HEK293 (cell line): ENCODE measurements around the gene DAND5.
A peak's percentile ranks its signal among the peaks of the same experiment; 100 is the strongest.

Source experiments
- CTCF ChIA-PET: fragments of 350-600 bp; formaldehyde crosslinking; extraction: SDS; loops from one replicate; lab custom pipeline; 2021; ENCODE audit warnings: antibody characterized with exemption; lab: Yijun Ruan, JAX
- POLR2A ChIA-PET: fragments of 300-600 bp; formaldehyde crosslinking; extraction: SDS; loops from one replicate; lab custom pipeline; 2020; ENCODE audit warnings: antibody characterized with exemption, inconsistent platforms; lab: Yijun Ruan, JAX
- H3K27ac ChIP-seq: fragments of 200-500 bp; sonication (Bioruptor generic); 2 replicates; pipeline ENCODE4 v1.5.1; 2014; ENCODE audit warnings: low read depth, low read length, control low read depth, inconsistent platforms; ENCODE audit errors: extremely low read depth
- H3K36me3 ChIP-seq, 2 experiments: fragments of 200-500 bp in 1 of 2; sonication (Bioruptor generic) in 1 of 2; 1 replicate in 1 of 2; 2 replicates in 1 of 2; pipeline ENCODE4 v1.5.1; 2014 to 2017; ENCODE audit warnings: inconsistent platforms in 2 of 2, low read length in 2 of 2; ENCODE audit not compliant: control insufficient read depth in 2 of 2, insufficient read depth in 1 of 2
- H3K4me1 ChIP-seq: fragments of 200-500 bp; sonication (Bioruptor generic); 2 replicates; pipeline ENCODE4 v1.5.1; 2014; ENCODE audit warnings: mild to moderate bottlenecking, low read length, inconsistent platforms; ENCODE audit not compliant: control insufficient read depth, insufficient read depth
- H3K4me3 ChIP-seq: 2 replicates; pipeline ENCODE4 v1.5.1; 2011; ENCODE audit warnings: low read depth, mild to moderate bottlenecking, control low read depth, low read length, moderate library complexity
- H3K9me3 ChIP-seq: fragments of 200-500 bp; sonication (Bioruptor generic); 2 replicates; pipeline ENCODE4 v1.5.1; 2014; ENCODE audit warnings: low read depth, low read length, inconsistent platforms; ENCODE audit not compliant: control insufficient read depth, insufficient read depth
- GLI2 ChIP-seq: fragments of 450-650 bp; formaldehyde crosslinking; IDR thresholded peaks from 2 replicates; pipeline ENCODE4; 2017; ENCODE audit warnings: missing biosample characterization, missing genetic modification characterization, low read depth, borderline replicate concordance
- GLI4 ChIP-seq: fragments of 450-650 bp; formaldehyde crosslinking; IDR thresholded peaks from 2 replicates; pipeline ENCODE4 v1.5.1; 2016; ENCODE audit warnings: missing biosample characterization, missing genetic modification characterization
- MEIS1 ChIP-seq: sonication (generic); formaldehyde crosslinking; IDR thresholded peaks from 2 replicates; pipeline ENCODE4 v1.8.1; 2022; ENCODE audit warnings: missing genetic modification reagents, mild to moderate bottlenecking, borderline replicate concordance
- SETDB1 ChIP-seq: IDR thresholded peaks from one replicate; pipeline ENCODE4 v1.6.1; 2017; ENCODE audit warnings: mild to moderate bottlenecking, low read length, moderate library complexity, mixed read lengths; ENCODE audit not compliant: insufficient read length
- ZNF335 ChIP-seq: fragments of 450-650 bp; formaldehyde crosslinking; conservative IDR thresholded peaks from 2 replicates; pipeline ENCODE4 v1.5.1; 2016; ENCODE audit warnings: missing biosample characterization, missing genetic modification characterization
- ZNF341 ChIP-seq: fragments of 450-650 bp; formaldehyde crosslinking; IDR thresholded peaks from 2 replicates; pipeline ENCODE4; 2016; ENCODE audit warnings: low read depth, missing biosample characterization, missing genetic modification characterization
- ZNF37A ChIP-seq: fragments of 450-650 bp; IDR thresholded peaks from 2 replicates; pipeline ENCODE4 v1.5.1; 2018; ENCODE audit warnings: missing biosample characterization, missing genetic modification characterization
- ZNF621 ChIP-seq: fragments of 450-650 bp; formaldehyde crosslinking; IDR thresholded peaks from 2 replicates; pipeline ENCODE4 v1.5.1; 2017; ENCODE audit warnings: missing biosample characterization, missing genetic modification characterization
- ZNF768 ChIP-seq: fragments of 450-650 bp; formaldehyde crosslinking; IDR thresholded peaks from 2 replicates; pipeline ENCODE4 v1.5.1; 2018; ENCODE audit warnings: missing biosample characterization, mild to moderate bottlenecking, missing genetic modification characterization
- ZSCAN16 ChIP-seq: fragments of 450-650 bp; formaldehyde crosslinking; IDR thresholded peaks from 2 replicates; pipeline ENCODE4 v1.5.1; 2016; ENCODE audit warnings: missing biosample characterization, missing genetic modification characterization
- ZSCAN30 ChIP-seq: fragments of 450-650 bp; IDR thresholded peaks from 2 replicates; pipeline ENCODE4 v1.5.1; 2018; ENCODE audit warnings: missing biosample characterization, mild to moderate bottlenecking, missing genetic modification characterization, moderate library complexity
- TF ChIP-seq, protein P1 (sequence below): fragments of 450-650 bp; formaldehyde crosslinking; IDR thresholded peaks from 2 replicates; pipeline ENCODE4 v1.5.1; 2016; ENCODE audit warnings: missing biosample characterization, missing genetic modification characterization
- TF ChIP-seq, protein P2 (sequence below): fragments of 450-650 bp; formaldehyde crosslinking; conservative IDR thresholded peaks from 2 replicates; pipeline ENCODE4 v1.5.1; 2016; ENCODE audit warnings: low read depth, missing biosample characterization, missing genetic modification characterization
- TF ChIP-seq, protein P3 (sequence below): fragments of 450-650 bp; formaldehyde crosslinking; conservative IDR thresholded peaks from 2 replicates; pipeline ENCODE4 v1.5.1; 2016; ENCODE audit warnings: low read depth, missing biosample characterization, missing genetic modification characterization

DAND5 gene

DNA sequence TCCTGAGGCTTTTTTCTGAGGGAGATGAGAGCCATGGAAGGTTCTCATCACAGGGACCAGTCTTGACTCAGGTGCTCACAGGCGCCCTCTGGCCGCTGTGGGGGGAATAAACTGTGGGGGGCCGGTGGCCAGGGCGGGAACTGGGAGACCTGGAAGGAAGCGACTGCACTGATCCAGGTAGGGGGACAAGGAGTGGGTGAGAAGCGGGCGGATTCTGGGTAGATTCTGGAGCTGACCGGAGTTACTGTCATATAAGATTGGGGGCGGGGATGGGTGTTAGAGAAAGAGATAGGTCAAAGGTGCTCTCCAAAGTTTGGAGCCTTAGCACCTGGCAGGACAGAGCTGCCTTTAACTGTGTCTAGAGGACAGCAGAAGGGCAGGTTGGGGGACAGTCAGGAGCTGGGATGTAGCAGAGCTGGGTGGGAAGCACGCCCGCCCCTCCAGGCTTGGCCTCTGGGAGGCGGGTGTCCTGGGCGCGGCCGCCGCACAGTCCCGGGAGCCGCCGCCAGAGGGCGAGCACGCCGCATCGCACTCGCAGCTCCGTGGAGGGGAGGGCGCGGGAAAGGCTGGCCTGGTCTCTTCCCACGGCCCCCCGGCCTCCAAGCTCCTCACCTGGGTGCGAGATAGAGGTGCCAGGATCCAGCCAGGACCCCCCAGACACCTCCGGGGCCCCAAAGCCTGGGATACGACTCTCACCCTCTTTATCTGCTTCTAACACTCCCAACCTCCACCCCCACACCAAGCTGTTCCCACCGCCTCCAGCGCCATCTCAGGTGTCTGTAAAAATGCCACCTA is 4.2 kb upstream of the DAND5 start (continued):
- TF ChIP-seq GLI2 (tag by site-specific recombination) (no peak), ZSCAN30 (peak; percentile 81), ZSCAN16 (tag by site-specific recombination) (peak; percentile 39; the same call in 1 of the 2 replicates), MEIS1 (CRISPR knock-in tag) (no peak), SETDB1 (no peak), ZNF621 (tag by site-specific recombination) (no peak)

DNA sequence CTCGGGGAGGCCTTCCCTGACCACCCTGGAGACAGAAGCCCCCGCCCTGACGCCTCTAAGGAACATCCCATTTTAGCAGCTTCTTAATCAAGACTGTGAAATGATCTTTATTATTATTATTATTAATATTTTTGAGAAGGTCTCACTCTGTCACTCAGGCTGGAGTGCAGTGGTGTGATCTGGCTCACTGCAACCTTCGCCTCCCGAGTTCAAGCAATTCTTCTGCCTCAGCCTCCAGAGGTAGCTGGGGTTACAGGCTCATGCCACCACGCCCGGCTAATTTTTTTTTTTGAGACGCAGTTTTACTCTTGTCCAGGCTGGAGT is 3.6 kb upstream of the DAND5 start:
- no peaks in the 10 kb centered on the region for H3K9me3 ChIP-seq
- CTCF ChIA-PET = interaction anchor here (0.6 to 3.5 kb wide), 89 partner anchors 7 to 1596 kb away, joined by 3 to 71 read pairs (median 5); partner anchors contain the start of genes CALR, DNASE2, FARSA and GADD45GIP1
- no peaks in the 10 kb centered on the region for H3K36me3 ChIP-seq
- TF ChIP-seq, protein P1, sequence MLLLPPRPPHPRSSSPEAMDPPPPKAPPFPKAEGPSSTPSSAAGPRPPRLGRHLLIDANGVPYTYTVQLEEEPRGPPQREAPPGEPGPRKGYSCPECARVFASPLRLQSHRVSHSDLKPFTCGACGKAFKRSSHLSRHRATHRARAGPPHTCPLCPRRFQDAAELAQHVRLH (tag by site-specific recombination) = no peak
- TF ChIP-seq, protein P2, sequence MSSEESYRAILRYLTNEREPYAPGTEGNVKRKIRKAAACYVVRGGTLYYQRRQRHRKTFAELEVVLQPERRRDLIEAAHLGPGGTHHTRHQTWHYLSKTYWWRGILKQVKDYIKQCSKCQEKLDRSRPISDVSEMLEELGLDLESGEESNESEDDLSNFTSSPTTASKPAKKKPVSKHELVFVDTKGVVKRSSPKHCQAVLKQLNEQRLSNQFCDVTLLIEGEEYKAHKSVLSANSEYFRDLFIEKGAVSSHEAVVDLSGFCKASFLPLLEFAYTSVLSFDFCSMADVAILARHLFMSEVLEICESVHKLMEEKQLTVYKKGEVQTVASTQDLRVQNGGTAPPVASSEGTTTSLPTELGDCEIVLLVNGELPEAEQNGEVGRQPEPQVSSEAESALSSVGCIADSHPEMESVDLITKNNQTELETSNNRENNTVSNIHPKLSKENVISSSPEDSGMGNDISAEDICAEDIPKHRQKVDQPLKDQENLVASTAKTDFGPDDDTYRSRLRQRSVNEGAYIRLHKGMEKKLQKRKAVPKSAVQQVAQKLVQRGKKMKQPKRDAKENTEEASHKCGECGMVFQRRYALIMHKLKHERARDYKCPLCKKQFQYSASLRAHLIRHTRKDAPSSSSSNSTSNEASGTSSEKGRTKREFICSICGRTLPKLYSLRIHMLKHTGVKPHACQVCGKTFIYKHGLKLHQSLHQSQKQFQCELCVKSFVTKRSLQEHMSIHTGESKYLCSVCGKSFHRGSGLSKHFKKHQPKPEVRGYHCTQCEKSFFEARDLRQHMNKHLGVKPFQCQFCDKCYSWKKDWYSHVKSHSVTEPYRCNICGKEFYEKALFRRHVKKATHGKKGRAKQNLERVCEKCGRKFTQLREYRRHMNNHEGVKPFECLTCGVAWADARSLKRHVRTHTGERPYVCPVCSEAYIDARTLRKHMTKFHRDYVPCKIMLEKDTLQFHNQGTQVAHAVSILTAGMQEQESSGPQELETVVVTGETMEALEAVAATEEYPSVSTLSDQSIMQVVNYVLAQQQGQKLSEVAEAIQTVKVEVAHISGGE = 0 out of 2 replicates have a peak, but pooled peaks have one; percentile 0
- no peak for TF ChIP-seq GLI4 (tag by site-specific recombination)
- TF ChIP-seq ZNF37A (tag by site-specific recombination) = no peak
- TF ChIP-seq ZNF335 (tag by site-specific recombination) = peak; percentile 10
- TF ChIP-seq, protein P3, sequence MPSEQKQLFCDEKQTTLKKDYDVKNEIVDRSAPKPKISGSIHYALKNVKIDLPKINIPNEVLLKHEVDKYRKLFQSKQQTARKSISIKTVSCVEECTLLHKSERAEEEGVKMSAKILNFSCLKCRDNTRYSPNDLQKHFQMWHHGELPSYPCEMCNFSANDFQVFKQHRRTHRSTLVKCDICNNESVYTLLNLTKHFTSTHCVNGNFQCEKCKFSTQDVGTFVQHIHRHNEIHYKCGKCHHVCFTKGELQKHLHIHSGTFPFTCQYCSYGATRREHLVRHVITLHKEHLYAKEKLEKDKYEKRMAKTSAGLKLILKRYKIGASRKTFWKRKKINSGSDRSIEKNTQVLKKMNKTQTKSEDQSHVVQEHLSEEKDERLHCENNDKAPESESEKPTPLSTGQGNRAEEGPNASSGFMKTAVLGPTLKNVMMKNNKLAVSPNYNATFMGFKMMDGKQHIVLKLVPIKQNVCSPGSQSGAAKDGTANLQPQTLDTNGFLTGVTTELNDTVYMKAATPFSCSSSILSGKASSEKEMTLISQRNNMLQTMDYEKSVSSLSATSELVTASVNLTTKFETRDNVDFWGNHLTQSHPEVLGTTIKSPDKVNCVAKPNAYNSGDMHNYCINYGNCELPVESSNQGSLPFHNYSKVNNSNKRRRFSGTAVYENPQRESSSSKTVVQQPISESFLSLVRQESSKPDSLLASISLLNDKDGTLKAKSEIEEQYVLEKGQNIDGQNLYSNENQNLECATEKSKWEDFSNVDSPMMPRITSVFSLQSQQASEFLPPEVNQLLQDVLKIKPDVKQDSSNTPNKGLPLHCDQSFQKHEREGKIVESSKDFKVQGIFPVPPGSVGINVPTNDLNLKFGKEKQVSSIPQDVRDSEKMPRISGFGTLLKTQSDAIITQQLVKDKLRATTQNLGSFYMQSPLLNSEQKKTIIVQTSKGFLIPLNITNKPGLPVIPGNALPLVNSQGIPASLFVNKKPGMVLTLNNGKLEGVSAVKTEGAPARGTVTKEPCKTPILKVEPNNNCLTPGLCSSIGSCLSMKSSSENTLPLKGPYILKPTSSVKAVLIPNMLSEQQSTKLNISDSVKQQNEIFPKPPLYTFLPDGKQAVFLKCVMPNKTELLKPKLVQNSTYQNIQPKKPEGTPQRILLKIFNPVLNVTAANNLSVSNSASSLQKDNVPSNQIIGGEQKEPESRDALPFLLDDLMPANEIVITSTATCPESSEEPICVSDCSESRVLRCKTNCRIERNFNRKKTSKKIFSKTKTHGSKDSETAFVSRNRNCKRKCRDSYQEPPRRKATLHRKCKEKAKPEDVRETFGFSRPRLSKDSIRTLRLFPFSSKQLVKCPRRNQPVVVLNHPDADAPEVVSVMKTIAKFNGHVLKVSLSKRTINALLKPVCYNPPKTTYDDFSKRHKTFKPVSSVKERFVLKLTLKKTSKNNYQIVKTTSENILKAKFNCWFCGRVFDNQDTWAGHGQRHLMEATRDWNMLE (tag by site-specific recombination) = no peak
- peak; percentile 6; the same call in 1 of the 2 replicates for TF ChIP-seq ZNF341
- 0 out of 2 replicates have a peak, but pooled peaks have one; percentile 0 for TF ChIP-seq ZNF768 (tag by site-specific recombination)
- no peak overlapping the region for H3K27ac ChIP-seq
- POLR2A ChIA-PET = interaction anchor here (0.7 to 1.5 kb wide), 13 partner anchors 9 to 187 kb away, joined by 3 to 7 read pairs (median 5); partner anchors contain the start of genes CALR, FARSA, NACC1 and RAD23A
- H3K4me1 ChIP-seq = no peaks in the 10 kb centered on the region
- H3K4me3 ChIP-seq = no peak overlapping the region
